Coronary artery (tissue), 2 donors: ENCODE data around the gene MORF4L2.
A peak's percentile ranks its signal among the peaks of the same experiment; 100 is the strongest.
"Not testable (repeated sequence)": the region's sequence is repeated elsewhere in the genome, so short reads cannot be mapped to it uniquely, and the experiment has no call there.

ENCODE experiments used
- DNase-seq: peaks from one replicate; pipeline ENCODE4 v3.0.0-alpha.2; 2017; ENCODE audit warnings: low spot score
- H3K27ac ChIP-seq, 2 donors: fragments of 200-600 bp; sonication (generic); one replicate each; pipeline ENCODE4 v1.5.1; 2016 to 2019
- H3K4me3 ChIP-seq: fragments of 200-600 bp; sonication (generic); 2 replicates; pipeline ENCODE4 v1.5.1; 2016; ENCODE audit warnings: mild to moderate bottlenecking, moderate library complexity
- TF ChIP-seq, protein P1 (sequence below): fragments of 200-600 bp; sonication (generic); IDR thresholded peaks from one replicate; pipeline ENCODE4 v1.5.1; 2019; ENCODE audit warnings: antibody characterized with exemption

Gene MORF4L2

DNA sequence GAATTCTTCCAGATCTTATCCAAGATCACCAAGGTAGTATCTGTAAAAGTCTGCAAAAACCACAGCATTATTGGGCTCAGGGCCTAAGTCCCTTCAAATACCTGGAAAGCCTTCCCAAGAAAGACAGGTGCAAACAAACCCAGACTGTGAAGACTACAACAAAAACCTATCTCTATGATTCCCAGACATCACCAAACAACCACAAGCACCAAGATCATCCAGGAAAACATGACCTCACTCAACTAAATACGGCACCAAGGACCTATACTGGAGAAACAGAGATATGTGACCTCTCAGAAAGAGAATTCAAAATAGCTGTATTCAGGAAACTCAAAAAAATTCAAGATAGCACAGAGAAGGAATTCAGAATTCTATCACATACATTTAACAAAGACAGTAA lies 42.4 kb downstream of the MORF4L2 start:
- Histone ChIP-seq H3K27ac (no peak overlapping the region), H3K4me3 (no peak overlapping the region)
- TF ChIP-seq, protein P1, sequence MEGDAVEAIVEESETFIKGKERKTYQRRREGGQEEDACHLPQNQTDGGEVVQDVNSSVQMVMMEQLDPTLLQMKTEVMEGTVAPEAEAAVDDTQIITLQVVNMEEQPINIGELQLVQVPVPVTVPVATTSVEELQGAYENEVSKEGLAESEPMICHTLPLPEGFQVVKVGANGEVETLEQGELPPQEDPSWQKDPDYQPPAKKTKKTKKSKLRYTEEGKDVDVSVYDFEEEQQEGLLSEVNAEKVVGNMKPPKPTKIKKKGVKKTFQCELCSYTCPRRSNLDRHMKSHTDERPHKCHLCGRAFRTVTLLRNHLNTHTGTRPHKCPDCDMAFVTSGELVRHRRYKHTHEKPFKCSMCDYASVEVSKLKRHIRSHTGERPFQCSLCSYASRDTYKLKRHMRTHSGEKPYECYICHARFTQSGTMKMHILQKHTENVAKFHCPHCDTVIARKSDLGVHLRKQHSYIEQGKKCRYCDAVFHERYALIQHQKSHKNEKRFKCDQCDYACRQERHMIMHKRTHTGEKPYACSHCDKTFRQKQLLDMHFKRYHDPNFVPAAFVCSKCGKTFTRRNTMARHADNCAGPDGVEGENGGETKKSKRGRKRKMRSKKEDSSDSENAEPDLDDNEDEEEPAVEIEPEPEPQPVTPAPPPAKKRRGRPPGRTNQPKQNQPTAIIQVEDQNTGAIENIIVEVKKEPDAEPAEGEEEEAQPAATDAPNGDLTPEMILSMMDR: no peak
- DNase-seq: no peak

DNA sequence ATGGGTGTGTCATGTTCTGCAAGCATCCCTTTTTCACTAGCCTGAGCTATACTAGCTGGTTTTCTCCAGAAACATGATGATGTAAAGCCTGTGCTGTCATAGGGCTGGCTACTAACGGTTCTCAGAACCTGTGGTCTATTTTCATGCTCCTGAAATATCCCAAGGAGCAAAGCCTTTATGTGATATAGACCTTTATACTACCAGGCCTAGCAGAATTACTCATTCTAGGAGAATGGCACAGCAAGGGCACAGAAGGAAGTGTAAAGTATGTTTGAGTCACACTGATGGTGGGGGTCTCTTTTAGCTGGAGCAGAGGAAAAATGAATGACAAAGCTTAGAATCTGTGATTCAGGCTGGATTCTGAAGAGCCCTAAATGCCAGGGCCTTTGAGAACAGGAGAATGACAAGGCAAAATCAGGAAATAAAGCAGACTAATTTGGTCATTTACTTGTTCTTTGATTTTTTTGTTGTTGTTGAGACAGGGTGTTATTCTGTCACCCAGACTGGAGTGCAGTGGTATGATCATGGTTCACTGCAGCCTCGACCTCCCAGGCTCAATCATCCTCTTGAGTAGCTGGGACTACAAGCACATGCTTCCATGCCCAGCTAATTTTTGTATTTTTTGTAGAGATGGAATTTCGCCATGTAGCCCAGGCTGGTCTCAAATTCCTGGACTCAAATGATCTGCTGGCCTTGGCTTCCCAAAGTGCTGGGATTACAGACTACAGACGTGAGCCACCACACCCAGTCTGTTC lies 45.9 kb downstream of the MORF4L2 start:
- Histone ChIP-seq H3K27ac (no peak overlapping the region), H3K4me3 (no peak overlapping the region)
- TF ChIP-seq, protein P1: no peak
- DNase-seq: no peak

DNA sequence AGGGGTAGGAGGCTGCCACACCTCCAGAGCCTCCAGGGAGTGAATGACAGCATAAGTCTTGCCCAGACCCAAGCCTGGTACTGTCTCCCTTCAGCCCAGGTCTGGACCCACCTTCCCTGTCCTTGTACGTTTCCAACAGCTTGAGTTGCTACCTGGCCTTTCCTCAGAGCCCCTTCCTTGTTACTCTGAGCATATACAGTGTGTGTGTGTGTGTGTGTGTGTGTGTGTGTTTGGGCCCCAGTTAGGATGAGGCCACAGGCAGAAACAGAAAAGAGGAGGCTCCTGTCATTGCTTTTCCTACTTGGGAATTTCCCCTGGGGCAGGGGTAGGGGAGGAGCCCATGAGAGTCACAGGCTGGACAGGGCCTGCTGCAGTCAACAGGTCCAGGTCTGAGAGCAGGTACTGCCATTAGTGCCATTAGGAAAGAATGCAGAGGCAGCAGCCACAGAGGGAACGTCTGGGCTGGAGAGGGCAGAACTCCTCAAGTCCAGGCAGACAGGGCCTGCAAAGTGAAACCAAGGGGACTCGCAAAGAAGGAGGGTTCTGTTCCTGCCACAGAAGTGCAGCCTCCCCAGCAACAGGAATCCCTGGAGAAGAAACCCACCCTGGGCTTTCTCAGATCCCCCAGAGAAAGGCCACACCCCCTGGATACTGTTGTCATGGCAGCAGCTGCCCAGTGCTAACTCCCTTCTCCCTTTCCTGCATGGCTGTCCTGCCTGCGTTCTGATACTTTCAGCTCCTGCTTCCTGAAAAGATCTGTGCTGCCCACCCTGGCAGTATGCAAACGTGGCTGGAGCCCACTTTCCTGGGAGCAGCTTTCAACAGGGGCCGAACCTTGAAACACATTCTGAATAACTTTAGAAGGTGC lies 47.8 kb downstream of the MORF4L2 start:
- peak overlapping the region; percentile 50 for H3K4me3 ChIP-seq
- DNase-seq: not testable (repeated sequence)

DNA sequence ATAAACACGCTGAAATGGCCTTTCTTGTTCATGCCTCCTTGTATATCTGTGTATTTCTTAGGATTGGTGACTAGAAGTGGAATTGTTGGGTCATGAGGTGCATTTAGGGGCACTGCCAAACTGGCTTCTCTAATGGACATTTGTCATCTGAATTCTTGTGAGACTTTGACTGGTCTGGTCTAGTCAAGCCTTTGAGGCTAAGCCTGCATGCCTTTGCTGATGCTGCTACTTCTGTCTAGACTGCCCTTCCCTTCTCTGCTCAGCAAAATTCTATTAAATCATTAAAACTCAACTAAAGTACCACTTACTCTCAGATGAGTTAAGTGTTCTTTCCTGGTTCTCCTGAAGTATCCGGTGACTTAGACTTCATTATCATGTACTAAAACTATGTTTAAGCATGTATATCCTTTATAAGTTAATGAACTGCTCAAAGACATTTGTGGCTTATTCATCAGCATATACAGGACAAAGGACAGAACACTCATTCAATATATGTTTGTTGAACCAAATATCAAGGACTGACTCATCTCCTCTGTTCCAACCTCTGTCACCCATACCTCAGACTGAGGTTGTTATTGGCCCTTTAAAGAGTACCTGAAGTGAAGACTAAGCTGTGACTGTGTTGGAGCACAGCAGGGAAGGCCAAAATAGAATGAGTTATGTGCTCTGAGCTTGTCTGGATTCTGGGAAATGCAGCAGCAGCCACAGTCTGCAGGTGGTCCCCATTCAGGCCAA lies 48.7 kb downstream of the MORF4L2 start:
- no peak for DNase-seq
- no peak overlapping the region for H3K4me3 ChIP-seq
- H3K27ac ChIP-seq: no peak overlapping the region
- TF ChIP-seq, protein P1: no peak

More for the DNA sequence above, 47.8 kb downstream of the MORF4L2 start:
- not testable (repeated sequence) for H3K27ac ChIP-seq

DNA sequence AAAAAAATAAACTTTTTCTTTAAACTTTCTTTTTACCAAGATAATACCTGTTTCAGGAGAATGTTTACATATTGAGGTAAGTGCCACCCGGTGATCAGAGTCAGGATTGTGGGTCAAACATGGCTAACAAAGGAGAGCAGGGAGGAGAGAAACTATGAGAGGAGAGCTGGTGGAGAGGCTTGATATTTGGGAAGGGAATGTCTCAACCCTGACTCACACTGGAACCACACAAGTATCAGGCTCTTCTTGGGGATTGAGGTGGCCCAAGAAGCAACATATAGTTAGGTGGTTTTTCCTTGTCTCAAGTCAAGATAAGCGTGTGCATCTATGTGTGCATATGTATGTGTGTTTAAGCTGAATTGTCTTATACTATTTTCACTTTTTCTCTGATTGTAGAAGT lies 51.1 kb downstream of the MORF4L2 start:
- TF ChIP-seq, protein P1: no peak
- no peak overlapping the region for H3K4me3 ChIP-seq
- no peak for DNase-seq

DNA sequence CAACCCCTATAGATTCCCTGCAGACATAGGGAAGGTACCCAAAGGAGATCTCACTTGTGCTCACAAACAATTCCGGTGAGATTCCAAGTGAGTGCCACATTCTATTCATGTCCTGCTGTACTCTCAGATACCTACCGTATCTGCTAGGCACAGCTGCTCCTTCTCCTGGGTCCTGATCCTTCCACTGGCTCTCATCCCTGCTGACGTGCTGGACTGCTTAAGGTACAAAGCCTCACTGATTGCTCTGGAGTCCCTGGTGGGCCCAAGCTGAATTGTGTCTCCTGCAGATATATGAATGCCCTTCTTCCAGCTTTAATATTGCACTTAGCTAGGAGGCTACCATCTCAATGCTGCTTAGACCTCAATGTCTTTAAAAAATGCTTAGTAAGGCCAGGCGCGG lies 55.4 kb downstream of the MORF4L2 start:
- Histone ChIP-seq H3K27ac (no peak overlapping the region), H3K4me3 (peak overlapping the region; percentile 83)
- TF ChIP-seq, protein P1: no peak
- DNase-seq: no peak

More for the DNA sequence above, 51.1 kb downstream of the MORF4L2 start:
- no peak overlapping the region for H3K27ac ChIP-seq

DNA sequence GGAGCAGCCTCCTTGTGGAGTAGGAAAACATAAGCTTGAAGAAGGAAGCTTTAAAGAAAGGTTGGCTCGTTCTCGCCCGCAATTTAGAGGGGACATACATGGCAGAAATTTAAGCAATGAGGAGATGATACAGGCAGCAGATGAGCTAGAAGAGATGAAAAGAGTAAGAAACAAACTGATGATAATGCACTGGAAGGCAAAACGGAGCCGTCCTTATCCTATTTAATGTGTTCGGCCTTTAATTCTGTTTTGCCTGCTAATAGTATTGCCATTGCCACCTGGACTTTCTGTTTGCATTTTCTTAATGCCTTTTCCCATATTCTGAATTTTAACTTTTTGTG lies 56.4 kb downstream of the MORF4L2 start:
- TF ChIP-seq, protein P1: no peak
- peak overlapping the region; percentile 83 for H3K4me3 ChIP-seq
- no peak for DNase-seq
- H3K27ac ChIP-seq: peak overlapping the region; percentile 89 to 96
